LNCAP (cell line): Measurements from ENCODE around the gene KCNIP1.

Experiments used
- CTCF ChIP-seq: fragments of 450-650 bp; IDR thresholded peaks from 2 replicates; pipeline ENCODE4 v1.5.1; 2017; ENCODE audit warnings: mild to moderate bottlenecking

The KCNIP1 gene

GRCh38 chr5:170721681-170722080, 217.9 kb downstream of the KCNIP1 start:
- no peak for TF ChIP-seq CTCF

- no peak for TF ChIP-seq CTCF
These were observed 218.5 kb downstream of the KCNIP1 start for GRCh38 chr5:170722316-170722715.

- TF ChIP-seq CTCF = no peak
These were observed 227.2 kb downstream of the KCNIP1 start for GRCh38 chr5:170731052-170731451.

GRCh38 chr5:170732685-170733084, 228.9 kb downstream of the KCNIP1 start:
- TF ChIP-seq CTCF = no peak

GRCh38 chr5:170736966-170737365, 233.1 kb downstream of the KCNIP1 start:
- no peak for TF ChIP-seq CTCF

GRCh38 chr5:170737591-170737990, 233.8 kb downstream of the KCNIP1 start:
- no peak for TF ChIP-seq CTCF

- no peak for TF ChIP-seq CTCF
These were observed 235.0 kb downstream of the KCNIP1 start for GRCh38 chr5:170738840-170739239.

GRCh38 chr5:170739446-170739845, 235.6 kb downstream of the KCNIP1 start:
- no peak for TF ChIP-seq CTCF
